ENCODE results near the gene CBY2.

Gene CBY2

GRCh38 chr13:45670189-45670885 is 31.8 kb upstream of the CBY2 start:
- no peak for DNase-seq (ENCODE audit: low read depth)
- no peak overlapping the region for H3K4me3 ChIP-seq (ENCODE audit: low read depth, low read length)

GRCh38 chr13:45674908-45675307 is 27.2 kb upstream of the CBY2 start:
- no peak overlapping the region for H3K4me3 ChIP-seq (ENCODE audit: low read depth, low read length)
- DNase-seq (ENCODE audit: low read depth): no peak
- no peak for TF ChIP-seq CTCF (IDR thresholded peaks at IDR 0.05; ENCODE audit: insufficient read depth, low read depth, low read length, missing control alignments)

More at GRCh38 chr13:45670189-45670885, 31.8 kb upstream of the CBY2 start:
- TF ChIP-seq CTCF (IDR thresholded peaks at IDR 0.05; ENCODE audit: insufficient read depth, low read depth, low read length, missing control alignments): no peak

- no peak for TF ChIP-seq CTCF (IDR thresholded peaks at IDR 0.05; ENCODE audit: insufficient read depth, low read depth, low read length, missing control alignments)
- DNase-seq (ENCODE audit: low read depth): no peak
- no peak overlapping the region for H3K4me3 ChIP-seq (ENCODE audit: low read depth, low read length)
Measured at GRCh38 chr13:45678282-45678681, 23.8 kb upstream of the CBY2 start.

DNA sequence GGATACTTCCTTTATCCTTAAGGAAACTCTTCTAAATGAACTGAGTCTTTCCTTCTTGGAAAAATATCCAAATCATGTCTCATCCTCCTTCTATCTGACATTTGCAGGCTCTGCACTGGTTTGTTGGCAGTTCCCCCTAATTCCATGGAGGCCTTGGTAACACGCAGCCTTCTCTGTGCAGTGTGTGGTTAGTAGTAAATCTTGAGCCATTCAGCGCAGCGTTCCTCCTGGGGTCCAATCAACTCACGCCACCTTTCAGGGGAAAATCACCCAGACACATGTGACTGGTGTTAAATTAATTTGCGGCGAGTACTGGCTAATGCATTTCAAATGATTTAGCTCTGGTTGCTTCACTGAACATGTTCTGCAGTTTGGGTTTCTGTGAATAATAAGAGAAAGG is 21.0 kb upstream of the CBY2 start:
- H3K4me3 ChIP-seq (ENCODE audit: low read depth, low read length): no peak overlapping the region
- no peak for DNase-seq (ENCODE audit: low read depth)
- TF ChIP-seq CTCF (IDR thresholded peaks at IDR 0.05; ENCODE audit: insufficient read depth, low read depth, low read length, missing control alignments): no peak

GRCh38 chr13:45682494-45683008 is 19.6 kb upstream of the CBY2 start:
- TF ChIP-seq CTCF (IDR thresholded peaks at IDR 0.05; ENCODE audit: insufficient read depth, low read depth, low read length, missing control alignments): no peak

GRCh38 chr13:45683701-45684100 is 18.4 kb upstream of the CBY2 start:
- TF ChIP-seq CTCF (IDR thresholded peaks at IDR 0.05; ENCODE audit: insufficient read depth, low read depth, low read length, missing control alignments): peak; percentile 19
- DNase-seq (ENCODE audit: low read depth): no peak
- H3K4me3 ChIP-seq (ENCODE audit: low read depth, low read length): no peak overlapping the region

More at GRCh38 chr13:45682494-45683008, 19.6 kb upstream of the CBY2 start:
- no peak overlapping the region for H3K4me3 ChIP-seq (ENCODE audit: low read depth, low read length)
- DNase-seq (ENCODE audit: low read depth): peak; percentile 34

DNA sequence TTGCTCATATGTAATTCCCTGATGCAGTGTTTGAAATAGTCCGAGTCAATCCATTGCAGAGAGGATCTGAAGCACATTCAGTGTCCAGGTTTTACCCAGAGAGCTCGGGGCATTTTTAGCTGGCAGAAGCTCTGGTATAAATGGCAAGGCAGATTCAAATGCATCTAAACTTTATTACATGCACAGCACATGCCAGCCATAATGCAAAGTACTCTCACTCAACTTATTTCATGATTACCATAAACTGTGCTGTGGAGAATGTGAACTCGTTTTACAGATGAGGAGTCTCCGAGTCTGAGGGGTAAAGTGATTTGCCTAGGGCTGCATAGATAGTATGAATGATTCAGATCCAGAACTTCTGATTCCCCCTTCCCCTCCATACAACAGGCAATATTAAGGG is 13.5 kb upstream of the CBY2 start:
- DNase-seq (ENCODE audit: low read depth): no peak

More for the DNA sequence above, 13.5 kb upstream of the CBY2 start:
- TF ChIP-seq CTCF (IDR thresholded peaks at IDR 0.05; ENCODE audit: insufficient read depth, low read depth, low read length, missing control alignments): no peak
- no peak overlapping the region for H3K4me3 ChIP-seq (ENCODE audit: low read depth, low read length)
